RPMI7951 (cell line): ENCODE measurements around the gene RAP1A. TPM values are rescaled to one million over a fixed set of nuclear protein-coding genes. Genes with fewer than 3 reads are reported as not detected.
A peak's percentile ranks its signal among the peaks of the same experiment; 100 is the strongest.
"Not testable (repeated sequence)": the region's sequence is repeated elsewhere in the genome, so short reads cannot be mapped to it uniquely, and the experiment has no call there.

ENCODE experiments used
- DNase-seq: peaks from one replicate; pipeline ENCODE4 v3.0.0-alpha.2; 2012; ENCODE audit warnings: low read depth
- total RNA-seq: library from RNA; depleted of rRNA; stranded (reverse); fragments of >200 nt; shearing (Covaris generic); gene quantifications from 2 replicates; pipeline ENCODE4 v1.2.3, GENCODE V29; 2014

RAP1A gene
- total RNA-seq, 1 experiment from 2014 or later: 36.4 TPM

DNA sequence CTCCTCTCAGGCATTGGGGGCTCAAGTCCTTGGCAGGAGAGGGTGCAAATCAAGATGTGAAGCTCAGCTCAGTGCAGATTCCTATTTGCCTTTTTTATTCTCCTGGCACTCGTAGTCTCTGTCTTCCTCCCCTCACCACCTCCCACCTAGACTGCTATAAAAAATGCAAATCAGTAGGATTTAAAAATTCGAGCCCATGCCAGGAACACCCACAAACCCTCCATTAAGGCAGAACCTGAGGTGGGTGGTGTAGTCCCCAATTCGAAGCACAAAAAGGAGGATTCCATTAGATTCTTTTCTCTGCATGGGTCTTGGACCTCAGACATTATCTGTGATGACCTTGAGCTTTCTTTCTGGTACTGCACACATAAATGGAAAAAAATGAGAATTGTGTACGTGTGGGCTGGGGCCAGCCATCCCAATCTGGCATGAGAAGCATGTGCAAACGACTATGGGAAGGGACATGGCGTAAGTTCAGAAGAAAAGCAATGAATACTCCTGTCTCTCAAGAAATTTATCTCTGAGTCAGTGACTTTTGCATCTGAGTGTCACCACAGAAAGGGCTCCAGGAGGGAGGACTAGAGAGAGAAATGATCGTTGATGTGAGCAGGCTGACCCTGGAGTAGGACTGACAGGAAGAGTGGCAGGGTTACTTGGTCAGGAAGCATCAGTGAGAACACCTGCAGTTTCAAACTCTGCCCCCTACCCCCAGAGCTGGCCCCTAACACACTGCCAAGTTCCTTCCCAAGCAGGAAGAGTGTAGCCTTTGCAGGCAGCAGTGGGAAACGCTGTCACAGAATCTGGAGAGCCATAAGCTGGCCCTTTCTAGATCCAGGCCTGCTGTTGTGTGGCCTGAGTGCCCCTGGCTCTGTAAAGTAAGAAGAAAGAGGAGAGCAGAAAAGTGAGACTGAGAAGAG lies 117.9 kb downstream of the RAP1A start:
- DNase-seq: no peak

DNA sequence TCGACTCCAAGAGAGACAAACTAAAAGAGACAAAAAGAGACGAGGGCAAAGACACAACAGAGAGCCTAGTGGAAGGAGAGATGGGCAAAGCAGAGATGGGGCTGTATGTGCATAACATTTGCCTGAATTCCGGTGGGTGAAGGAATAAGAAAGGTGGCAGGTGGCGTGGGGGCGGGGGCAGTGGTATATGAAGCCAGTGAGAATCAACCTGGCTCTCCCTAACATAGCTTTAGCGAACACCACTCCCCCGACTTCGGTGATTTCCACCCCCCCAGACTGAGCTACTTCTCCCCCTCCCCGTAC lies 118.5 kb downstream of the RAP1A start:
- DNase-seq: no peak

DNA sequence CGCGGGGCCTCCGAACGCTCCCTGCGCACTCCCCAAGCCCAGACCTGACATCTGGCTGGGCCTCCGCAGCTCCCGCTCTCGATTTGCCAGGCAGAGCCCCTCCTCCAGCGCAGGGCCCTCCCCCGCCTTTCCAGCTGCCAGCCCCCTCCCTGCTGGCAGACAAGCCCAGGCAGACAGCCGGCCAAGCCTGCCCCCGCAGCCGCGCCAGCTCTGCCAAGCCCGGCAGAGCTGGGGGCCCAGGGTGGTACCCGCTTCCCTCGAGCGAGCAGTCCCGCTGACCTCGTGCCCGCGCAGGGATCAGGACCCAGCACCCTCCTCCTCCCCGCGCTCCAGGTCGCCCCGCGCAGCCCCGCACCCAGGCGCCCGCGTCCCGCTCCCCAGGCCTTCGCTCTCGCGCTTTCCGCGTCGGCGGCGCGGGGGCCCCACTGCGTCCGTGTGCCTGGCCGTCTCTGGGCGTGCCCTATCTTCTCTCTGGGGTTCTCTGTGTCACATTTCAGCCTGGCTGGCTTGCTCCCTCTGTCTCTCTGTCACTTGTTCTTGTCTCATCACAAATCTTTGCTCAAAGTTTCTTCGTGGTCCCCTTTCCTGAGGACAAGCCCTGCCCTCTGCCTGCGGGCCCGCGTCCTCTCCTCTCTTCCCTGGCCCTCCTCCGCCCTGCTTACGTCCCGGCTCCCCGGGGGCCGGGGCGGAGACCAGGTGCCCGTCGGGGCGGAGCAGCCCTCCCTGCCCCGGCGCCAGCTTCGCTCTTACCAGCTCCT lies 119.0 kb downstream of the RAP1A start:
- DNase-seq: peak; percentile 75

DNA sequence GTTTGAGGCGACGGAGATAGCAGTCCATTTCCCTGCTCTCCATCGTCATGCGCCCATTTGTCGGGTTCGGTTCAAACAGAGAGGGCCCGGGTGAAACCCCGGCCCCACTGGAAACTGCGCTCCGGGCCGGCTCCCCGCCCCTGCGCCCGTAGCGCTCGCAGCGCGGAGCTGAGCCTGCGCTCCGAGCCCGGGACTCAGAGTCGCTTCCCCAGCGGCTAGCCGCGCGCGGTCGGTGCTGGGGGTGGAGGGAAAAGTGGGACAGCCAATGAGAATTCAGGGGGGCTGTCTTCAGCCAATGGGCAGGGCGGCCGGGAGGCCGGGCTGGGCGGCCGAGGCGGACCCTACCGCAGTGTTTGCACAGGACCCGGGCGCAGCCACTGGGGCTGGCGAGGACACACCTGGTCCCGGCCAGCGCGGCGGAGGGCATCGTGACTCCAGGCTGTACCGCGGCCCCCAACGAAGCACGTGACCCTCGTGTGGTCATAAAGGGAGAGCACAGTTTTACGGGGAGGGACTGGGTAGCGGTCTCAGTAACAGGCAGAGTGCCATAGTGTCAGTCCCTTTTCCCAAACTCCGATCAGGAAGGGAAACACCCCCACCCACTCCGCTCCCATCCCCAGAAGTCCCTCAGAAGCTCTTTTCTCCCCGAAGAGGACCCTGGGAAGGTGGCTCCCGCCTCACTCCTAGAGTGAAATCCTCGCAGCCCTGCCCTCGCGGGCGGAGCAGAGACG lies 119.8 kb downstream of the RAP1A start, which contains the start of gene INKA2:
Gene INKA2 (minus strand): TSS at position 202 of the 731 bp plus-strand sequence. CDS start 153 bp downstream, at position 49.
- DNase-seq: peak; percentile 87

DNA sequence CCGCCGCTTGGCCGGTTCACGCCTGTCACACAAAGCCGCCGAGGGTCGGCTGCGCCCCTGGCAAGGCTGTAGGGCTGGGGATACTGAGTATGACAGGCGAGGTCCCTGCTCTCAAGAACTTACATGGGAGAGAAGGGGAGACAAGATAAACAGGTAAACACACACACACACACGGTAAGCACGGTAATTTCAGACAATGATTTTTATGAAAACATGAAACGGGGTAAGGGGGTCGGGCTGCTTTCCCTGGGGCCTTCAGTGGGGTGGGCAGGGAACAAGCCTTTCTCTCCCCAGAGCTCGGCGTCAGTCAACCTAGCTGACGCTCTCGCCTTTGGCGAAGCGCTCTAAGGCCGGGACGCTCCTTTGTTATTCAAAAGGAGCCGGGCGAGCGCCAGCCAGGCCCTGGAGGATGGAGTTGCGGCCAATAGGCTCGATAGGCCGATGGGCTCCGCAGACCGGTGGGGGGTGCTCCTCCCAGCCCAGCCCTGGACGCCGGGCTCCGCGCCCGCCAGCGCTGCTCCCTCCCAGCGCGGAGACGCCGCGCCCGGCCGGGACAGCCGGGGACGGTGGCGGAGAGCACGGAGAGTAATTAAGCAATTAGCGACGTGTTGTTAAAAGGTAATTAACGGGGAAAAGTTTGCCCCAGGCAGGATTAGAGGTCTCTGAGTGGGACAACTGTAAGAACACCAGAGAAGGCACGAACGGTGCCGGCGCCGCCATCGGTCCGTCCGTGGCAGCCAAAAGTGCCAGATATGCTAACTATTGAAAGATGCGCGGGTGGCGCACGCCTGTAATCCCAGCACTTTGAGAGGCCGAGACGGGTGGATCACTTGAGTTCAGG lies 120.6 kb downstream of the RAP1A start:
- peak; percentile 64 for DNase-seq

DNA sequence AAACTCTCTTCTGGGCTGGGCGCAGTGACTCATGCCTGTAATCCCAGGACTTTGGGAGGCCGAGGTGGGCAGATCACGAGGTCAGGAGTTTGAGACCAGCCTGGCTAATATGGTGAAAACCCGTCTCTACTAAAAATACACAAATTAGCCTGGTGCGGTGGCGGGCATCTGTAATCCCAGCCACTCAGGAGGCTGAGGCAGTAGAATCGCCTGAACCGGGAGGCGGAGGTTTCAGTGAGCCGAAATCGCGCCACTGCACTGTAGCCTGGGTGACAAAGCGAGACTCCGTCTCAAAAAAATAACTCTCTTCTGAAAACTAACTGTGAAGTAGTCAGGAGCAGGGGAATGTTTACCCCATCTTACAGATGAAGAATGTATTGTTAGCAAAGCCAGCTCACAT lies 122.7 kb downstream of the RAP1A start:
- not testable (repeated sequence) for DNase-seq

DNA sequence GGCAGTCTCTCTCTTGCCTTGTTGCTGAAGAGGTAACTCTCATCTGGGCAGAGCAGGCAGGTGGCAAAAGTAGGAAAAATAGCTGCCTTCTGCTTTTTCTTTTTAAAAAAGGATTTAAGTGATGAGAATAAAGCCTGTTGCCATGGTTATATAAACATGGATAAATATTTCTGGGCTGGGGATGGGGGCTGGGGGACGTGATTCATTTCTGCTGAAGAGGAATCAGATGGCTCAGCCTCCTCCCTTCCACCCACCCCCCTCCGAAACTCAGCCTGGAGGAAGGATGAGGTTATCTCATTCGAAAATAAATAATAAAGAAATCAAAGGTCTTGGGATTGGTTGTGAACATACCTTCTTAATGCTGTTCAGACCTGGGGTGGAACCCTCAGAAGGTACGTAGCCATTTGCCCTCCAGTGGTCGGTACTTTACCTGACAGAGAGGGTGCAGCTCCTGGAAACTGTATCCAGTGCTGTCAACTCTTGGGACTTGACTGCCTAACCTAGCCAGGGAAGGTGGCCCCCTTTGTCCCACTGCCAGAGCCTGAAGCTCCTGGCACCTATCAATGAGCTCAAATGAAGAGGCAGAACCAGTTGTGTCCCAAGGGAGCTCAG lies 123.5 kb downstream of the RAP1A start:
- DNase-seq: no peak

DNA sequence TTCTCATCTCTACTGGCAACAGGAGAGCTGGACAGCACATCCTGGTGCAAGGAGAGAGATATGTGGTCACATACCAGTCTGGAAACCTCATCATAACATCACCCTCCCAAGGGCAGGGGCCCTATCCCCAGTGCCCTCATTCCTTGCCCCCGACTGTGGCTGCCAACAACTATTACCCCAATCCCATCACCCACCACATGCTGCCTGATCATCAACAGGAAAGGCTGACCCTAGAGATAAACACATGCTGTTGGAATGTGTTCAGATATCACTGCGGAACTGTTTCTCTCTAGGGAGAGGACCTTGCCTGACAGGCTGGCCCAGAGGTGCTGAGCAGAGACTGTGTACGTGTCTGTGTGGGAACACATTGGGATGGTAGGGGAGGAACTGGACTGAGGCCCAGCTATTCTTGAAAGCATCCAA lies 124.1 kb downstream of the RAP1A start:
- DNase-seq: no peak

DNA sequence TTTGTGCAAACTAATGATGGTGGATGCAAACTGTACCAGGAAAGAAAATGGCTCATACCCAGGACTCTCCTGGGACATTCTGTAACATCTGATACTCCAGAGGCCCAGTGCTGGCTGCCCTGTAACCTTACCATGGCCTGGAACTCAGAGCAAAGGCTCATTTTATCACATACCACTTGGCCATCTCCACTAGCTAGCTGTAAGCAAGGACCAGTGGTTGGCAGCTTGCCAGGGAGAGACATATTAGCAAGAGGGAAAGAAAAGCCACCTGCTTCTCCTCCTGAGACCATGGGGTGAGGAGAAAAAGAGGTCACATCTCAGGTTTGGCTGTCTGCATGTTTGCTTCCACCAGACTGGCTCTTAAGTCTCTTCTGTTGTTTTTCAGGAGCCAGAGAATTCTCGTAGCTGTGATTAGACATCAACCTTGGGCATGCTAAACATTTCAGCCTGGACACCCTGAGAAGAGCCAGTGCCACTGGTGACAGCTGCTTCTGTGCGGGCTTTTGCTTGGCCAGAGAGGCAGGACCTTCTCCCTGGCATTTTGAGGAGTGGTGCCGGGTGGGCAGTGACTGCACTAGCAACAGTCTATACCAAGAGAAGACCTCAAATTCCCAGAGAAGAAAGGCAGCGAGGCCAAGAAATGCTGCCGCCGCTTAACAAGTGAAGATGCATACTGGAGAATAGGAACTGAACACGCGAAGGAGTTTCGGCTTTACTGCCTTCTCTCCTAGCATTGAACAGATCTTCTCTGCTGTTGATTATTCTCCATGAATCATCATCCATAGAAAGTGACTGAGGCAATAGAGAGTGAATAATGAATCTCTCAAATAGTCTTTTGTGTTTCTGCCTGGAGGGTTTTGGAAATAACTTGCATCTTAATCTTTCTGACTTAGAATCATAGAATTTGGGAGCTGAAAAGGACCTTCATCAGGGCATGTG lies 126.4 kb downstream of the RAP1A start:
- DNase-seq: peak; percentile 42

DNA sequence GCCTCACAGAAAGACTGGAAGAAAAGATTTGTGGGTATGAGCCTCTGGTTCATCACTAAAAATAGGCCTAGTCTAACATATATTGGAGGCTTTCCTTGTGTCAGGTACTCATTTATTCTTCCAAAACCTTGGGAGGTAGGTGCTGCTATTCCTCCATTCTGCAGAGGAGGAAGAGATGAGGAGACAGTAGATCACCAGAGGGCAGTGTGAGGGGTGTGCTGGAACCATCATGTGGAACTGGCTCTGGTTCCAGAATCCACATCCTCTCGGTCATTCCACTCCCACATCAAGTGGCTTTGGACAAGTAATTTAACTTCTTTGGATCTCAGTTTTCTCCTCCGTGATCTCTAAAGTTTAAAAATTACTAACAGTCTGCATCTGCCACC lies 127.0 kb downstream of the RAP1A start:
- DNase-seq: no peak

DNA sequence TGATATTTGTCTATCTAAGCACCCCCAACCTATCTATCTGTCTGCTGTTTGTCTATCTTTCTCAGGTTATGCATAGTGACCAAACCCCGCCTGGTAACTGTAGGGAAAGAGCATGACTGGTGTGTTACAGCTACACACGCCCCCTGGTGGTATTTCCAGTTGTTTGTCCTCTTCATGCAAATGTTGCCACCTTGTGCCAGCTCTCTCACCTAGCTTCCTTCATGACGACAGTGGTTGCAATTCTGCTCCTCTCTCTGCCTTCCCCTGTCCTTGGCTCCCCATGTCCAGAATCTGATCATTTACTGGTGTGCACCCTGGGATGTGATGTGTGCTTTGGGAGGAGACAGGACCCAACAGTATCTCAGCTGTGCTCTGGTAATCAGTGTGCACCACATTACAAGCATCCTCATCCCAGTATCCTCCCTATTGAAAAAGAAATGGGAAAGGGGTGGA lies 127.7 kb downstream of the RAP1A start:
- peak; percentile 79 for DNase-seq

DNA sequence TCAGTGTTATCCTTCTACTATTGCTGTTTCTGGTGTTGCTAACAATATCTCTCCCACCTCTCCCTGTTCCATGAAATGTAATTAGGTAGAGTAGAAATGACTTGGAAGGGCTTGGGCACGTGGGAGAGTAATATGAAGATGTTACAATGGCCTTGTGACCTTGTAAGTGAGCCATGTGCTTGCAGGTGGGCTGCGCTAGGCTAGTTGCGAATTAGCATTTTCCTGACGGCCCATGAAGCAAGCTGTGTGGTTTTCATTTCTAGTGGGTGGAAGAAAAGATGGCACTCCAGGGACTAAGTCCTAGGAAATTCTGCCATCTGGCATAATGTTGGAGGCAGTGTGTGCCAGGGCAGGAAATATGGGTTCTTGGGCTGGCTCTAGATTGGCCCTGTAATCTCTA lies 128.4 kb downstream of the RAP1A start:
- DNase-seq: no peak

DNA sequence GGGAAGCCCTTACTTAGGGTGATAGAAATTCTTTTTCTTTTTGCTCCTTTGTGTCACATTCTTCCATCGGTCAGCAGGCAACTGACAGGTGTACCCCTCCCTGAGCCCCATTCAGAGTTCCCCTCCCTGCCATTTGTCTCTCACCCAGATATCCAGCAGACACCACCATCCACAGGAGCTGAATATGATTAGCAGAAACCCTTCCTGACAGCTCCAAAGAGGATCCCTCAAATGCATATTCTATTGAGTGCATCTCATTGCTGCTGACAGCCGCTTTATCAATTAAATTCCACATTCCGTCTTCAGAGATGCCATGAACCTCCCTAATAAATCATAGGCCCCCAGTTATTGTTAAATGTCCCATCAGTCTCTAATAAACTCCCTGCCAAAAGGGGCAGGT lies 130.0 kb downstream of the RAP1A start:
- no peak for DNase-seq

DNA sequence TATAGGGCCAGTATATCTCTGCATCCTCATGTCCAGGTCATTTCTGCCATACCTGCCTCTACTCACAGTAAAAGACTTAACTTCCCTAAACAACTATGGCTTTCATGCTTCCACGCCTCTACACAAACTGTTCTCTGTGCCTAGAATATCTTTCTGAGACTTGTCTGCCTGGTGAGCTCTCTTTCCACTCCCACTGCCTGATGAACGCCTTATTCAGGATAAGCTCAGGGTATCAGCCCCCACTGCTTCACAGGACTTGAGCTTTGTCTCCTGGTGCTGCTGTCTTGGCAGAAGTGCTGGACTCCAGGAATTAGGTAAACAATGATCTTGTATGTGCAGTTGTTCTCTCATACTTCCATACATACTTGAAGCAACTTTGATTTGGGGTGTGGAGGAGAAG lies 131.3 kb downstream of the RAP1A start:
- DNase-seq: no peak

DNA sequence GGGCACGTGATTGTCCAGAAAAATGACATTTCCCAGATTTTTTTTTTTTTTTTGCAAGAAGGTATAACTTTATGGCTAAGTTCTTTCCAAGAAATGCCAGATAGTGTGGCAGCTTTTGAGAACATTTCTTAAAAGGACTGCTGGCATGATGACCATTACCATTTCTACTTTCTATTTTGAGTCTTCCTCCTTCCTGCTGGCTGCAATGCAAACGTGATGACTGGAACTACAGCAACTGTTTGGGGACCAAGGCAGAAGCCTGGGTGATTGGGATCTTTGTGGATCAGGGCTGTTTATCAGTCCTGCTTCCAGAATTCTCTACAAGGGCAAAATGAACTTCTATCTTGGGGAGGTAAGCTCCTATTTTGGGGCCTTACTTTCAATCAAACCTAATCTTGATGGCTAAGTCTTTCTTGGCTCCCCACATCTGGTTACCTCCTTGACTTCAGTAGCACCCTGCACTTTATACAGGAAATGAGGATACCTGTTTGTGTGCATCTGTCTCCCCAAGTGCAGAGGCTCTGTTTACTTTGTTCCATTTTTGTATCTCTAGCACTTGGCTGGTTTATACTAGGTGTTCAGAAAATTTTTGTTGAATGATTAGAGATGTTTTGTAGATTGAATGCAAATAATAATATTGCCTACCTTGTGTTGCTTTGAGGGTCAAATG lies 132.5 kb downstream of the RAP1A start:
- no peak for DNase-seq

DNA sequence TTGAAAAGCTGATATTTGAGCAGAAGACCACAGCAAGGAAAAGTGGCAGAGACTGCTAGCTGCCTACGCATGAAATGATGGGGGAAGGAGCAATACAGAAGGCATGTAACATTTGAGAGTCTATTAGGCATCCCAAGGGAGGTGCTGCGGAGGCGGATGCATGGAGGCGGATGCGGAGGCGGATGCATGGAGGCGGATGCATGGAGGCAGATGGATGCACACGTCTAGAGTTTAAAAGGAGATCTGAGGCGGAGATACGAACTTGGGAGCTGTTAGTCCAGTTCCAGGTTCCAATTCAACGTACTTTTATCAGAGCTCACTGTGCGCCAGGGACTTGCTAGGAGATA lies 135.4 kb downstream of the RAP1A start:
- peak; percentile 63 for DNase-seq

DNA sequence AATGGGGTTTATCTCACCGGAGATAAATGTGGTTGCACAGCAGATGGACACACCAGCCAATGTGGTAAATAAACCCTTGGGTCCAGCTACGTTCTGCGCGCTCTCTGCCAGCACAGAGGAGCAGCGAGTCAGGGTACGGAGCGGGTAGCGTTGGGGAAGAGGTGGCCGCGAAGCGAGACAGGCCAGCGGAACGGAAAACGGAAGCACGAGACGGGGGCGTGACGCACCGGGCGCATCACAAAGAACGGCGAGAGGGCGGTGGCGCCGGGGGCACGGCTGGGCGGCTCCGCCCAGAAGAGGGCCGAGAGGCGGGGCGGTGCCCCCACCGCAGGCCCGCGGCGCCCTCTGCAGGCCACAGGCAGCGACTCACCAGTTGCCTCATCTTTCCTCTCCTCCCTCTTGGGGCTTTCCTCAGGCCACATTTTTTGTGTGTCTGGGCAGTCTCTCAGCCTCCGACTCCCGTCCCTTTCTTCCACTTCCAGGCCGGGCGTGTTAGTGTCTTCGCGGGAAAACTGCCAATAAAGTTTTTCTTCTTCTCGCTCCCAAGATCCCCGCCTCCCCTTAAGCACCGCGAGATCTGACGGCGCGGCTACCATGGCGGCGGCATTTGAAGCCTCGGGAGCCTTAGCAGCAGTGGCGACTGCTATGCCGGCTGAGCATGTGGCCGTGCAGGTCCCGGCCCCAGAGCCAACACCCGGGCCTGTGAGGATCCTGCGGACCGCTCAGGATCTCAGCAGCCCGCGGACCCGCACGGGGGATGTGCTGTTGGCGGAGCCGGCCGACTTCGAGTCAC lies 135.9 kb downstream of the RAP1A start, which contains the start of gene DDX20:
Gene DDX20 (plus strand): TSS at position 571 of the 793 bp plus-strand sequence. CDS start 24 bp downstream, at position 595.
- peak; percentile 96 for DNase-seq

DNA sequence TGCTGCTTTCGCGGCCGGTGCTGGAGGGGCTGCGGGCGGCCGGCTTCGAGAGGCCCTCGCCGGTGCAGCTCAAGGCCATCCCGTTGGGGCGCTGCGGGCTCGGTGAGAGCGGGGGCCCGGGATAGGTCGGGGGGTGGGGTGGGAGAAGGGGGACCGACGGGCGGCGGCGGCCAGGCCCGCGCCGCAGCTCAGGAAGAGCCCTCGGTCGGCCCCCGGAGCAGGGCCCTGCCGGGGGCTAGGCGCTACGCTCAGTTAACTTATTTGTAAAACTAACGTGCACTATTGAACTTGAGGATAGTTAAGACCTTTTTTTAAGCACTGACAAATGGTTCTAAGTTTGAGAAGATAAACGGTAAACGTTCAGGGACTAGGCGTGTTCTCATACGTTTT lies 136.5 kb downstream of the RAP1A start:
- no peak for DNase-seq
